Cerebellar nuclear complex (tissue), 1 donor: ENCODE measurements around the gene NDRG2.
A peak's percentile ranks its signal among the peaks of the same experiment; 100 is the strongest.
"Not testable (repeated sequence)": the region's sequence is repeated elsewhere in the genome, so short reads cannot be mapped to it uniquely, and the experiment has no call there.

ENCODE experiments used
- DNase-seq, 2 experiments: peaks; one replicate each; lab custom pipeline; 2025; lab: John Stamatoyannopoulos, UW

The NDRG2 gene

DNA sequence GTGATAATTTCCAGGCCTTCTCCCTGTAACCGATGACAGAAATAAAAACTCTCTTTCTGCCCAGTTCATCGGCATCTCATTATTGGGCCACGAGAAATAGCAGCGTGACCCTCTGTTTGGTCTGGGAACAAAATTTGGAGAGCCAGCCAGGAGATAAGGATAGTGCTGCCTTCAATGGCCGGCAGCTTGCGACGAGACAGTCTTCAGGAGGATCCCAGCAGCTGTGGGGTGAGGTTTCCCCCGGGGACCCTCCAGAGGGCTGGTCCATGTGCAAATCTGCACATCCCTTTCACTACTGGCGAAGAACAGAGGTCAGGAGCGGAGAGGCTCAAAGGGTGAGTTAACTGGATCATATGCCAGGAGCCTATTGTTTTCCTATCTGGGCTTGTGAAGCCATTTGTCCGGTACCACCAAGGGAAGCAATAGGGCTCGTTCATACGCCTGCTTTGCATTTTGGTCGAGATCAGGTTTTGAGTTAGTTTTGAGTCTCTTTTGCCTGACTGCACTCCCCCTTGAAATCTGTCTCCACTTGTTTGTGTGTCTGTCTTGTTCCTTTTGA lies 21.0 kb downstream of the NDRG2 start:
- no peak for DNase-seq

DNA sequence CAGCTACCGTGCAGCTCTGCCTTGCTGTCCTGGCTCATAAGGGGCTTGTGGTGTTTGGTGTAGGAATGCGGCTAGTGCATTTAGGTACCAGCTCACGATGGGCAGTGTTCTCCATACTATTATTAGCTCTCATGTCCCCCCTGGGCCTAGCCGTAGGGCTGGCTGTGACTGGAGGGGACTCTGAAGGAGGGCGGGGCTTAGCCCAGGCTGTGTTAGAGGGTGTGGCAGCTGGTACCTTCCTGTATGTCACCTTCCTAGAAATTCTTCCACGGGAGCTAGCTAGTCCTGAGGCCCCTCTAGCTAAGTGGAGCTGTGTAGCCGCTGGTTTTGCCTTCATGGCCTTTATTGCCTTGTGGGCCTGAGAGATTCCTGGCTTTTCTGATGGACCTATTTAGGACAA lies 23.6 kb downstream of the NDRG2 start:
- no peak for DNase-seq

DNA sequence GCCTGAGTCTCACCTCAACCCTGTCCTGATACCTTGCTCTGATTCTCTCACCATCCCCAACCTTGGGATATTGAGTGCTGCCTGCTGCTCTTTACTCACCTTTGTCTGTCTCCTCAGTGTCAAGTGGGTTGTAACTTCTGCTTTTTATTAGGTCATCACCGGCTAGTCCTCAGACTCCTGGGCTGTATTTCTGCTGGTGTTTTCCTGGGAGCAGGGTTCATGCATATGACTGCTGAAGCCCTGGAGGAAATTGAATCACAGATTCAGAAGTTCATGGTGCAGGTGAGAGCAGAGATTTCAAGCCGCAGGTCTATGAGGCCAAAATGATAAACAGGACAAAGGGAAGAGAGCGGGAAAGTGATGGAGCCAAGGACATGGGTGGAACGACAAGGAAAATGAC lies 25.3 kb downstream of the NDRG2 start:
- DNase-seq, result no peak

DNA sequence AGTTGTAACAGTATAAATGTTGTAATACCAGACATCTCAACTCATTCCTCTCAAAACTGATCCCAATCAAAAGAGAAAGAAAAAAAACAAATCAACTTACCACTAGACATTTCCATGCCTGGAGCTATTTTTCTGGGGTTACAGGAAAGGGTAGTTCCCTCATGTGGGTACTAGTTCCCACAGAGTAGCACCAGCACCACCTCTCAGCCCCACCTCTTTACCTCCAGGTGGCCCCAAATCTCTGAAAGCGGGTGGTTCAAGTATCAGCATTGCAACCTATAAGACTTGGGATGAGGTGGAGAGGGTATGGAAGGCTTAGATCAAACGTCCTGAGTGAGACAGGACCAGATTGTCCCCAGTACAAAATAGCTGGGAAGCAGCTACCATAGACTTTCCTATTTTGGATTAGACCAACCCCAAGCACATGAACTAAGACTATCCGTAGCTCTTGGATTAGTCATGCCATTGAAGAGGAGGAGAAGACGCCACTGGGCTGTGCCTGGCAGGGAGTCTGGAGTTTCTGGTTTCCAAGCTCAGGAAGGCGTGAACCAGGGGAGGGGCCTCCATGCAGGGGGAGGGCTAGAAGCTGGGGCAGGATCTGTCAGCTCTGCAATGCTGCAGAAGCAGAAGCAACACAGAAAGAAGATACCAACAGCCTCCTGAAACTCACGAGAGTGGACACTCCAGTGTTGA lies 26.0 kb downstream of the NDRG2 start, which contains the start of gene SLC39A2:
SLC39A2 (plus strand) TSS at position 620 of the 693 bp plus-strand sequence. CDS start 154 bp downstream, outside the sequence.
- no peak for DNase-seq

GRCh38 chr14:20998139-20998538 lies 26.7 kb downstream of the NDRG2 start:
- no peak for DNase-seq

DNA sequence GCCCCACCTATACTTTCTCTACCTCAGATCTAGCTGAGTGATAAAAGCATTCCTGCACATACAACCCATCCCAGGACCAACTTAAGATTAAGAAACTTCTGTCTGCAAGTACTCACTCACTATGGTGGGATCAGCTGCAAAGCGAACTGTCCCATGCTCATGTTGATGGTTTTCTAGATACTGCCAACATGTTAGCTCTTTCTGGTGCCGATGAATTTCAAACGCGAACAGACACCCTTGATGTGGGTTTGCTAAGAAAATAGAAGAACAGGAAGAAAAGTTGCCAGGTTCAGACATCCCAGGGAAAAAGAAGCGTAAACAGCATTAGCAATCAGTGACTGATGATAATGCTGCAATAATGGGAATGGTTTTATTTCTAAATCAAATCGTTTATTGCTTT lies 27.3 kb downstream of the NDRG2 start:
- no peak for DNase-seq

- DNase-seq, result no peak
Observed at GRCh38 chr14:20997115-20997514, 27.7 kb downstream of the NDRG2 start.

DNA sequence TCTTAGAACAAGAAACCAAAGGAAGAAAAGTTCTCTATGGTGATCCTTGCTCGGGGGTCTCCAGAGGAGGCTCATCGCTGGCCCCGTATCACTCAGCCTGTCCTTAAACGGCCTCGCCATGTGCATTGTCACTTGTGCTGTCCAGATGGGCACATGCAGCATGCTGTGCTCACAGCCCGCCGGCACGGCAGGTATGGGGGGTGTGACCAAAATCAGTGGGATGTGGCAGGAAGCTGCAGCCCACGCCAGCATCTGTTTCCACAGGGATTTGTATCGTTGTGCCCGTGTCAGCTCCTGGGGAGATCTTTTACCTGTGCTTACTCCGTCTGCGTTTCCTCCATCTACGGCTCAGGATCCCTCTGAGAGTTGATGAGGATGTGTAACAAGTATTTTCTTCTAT lies 28.3 kb downstream of the NDRG2 start:
- no peak for DNase-seq

DNA sequence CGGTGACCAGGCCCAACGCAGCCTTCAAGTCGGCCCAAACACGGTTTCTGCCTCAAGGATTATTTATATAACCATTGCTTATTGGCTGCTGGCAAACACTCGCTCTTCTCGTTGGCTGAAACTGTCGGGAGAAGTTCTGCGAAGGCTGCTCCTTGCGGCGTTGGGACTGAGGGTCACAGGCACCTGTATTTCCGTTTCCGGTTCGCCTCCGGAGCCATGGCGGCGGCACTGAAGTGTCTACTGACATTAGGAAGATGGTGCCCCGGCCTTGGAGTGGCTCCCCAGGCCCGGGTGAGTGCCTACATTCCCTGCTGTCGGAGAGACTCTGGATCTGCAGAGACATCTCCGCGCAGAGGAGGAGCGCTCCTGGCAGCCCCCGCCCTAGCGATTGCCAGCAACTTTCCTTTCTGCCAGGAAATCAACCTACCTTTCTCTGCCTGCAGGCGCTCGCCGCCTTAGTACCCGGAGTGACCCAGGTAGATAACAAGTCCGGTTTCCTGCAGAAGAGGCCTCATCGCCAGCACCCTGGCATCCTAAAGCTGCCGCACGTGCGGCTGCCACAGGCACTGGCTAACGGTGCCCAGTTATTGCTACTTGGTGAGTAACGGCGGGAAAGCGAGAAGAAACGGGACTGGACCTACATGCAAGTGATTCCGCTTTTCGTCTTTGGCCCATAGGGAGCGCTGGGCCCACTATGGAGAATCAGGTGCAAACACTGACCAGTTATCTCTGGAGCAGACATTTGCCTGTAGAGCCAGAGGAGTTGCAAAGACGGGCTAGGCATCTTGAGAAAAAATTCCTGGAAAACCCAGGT lies 34.9 kb downstream of the NDRG2 start, which contains the start of gene METTL17:
METTL17 (plus strand) TSS at position 194 of the 814 bp plus-strand sequence; CDS start at position 217, 23 bp downstream.
- DNase-seq, result peak; percentile 27 to 72

- no peak for DNase-seq
Observed at GRCh38 chr14:20989471-20989786, 35.4 kb downstream of the NDRG2 start.

GRCh38 chr14:20988717-20989470 lies 36.0 kb downstream of the NDRG2 start:
- no peak for DNase-seq

DNA sequence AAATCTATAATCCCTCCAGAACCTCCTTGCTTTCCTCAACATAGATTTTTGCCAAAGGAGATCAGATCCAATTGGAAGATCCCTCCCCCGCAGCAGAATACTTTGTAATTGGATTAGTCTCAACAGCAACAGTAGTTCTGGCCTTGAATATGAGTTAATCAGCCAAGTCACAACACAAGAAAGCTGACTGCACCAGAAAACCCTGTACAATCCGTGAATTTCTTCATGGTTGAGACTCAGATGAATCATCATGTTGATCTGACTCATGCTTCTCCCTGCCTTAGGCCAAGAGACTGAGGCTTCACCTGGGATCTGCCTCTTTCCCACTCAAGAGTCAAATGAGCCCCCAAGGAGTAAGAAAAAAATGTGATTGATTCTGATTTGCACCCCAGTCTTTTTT lies 38.0 kb downstream of the NDRG2 start:
- no peak for DNase-seq

GRCh38 chr14:20985650-20986049 lies 39.2 kb downstream of the NDRG2 start:
- not testable (repeated sequence) for DNase-seq

DNA sequence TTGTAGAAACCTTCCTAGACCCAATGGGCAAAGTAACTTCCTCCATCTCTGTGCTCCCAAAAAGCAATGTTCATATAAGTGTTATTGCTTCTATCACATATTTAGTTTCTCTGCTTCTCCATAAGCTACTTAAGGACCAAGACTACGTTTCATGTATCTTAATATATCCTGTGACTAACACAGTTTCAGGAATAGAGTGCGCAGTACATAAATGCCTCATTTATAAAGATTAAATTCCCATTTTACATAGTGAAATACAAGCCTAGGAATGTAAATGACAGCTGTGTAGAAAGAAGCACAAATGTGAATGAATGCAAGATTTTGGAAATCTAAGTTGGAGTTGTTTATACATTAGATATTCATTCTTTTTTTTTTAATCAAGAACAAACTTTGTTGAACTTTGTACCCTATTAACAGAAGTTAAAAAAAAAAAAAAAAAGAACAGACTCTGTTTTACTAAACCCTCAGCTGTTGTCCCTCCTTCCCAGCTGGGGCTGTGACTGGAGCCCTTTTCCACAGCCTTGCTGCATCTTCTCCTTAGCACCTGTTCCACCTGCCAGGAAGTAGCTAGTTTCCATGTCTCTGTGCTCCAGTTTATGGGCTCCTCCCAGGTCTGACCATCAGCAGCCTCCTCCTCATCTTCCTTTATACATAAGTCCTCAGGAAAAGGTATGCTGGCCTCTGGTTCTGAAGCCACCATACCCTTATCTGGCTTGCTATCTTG lies 42.1 kb downstream of the NDRG2 start:
- DNase-seq, result no peak

- no peak for DNase-seq
Observed at GRCh38 chr14:20980906-20981305, 44.0 kb downstream of the NDRG2 start.

- no peak for DNase-seq
Observed at GRCh38 chr14:20978687-20979086, 46.2 kb downstream of the NDRG2 start.

- DNase-seq, result no peak
Observed at GRCh38 chr14:20976291-20976690, 48.6 kb downstream of the NDRG2 start.

GRCh38 chr14:20973501-20973900 lies 51.4 kb downstream of the NDRG2 start:
- DNase-seq, result no peak

DNA sequence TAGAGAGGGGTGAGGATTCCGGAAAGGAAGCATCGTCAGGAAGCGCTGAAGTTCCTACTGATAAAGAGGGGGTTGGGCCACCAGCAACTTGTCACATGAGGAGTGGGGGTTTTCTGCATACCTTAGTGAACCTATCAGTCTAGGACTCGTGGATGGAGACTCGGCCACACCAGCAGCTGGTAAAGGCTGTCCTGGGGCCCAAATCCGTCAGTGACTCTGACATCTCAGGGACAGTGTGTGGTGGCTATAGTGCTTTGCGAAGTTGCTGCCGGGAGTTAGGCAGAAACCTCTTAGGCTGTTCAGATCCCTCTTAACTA lies 53.2 kb downstream of the NDRG2 start:
- DNase-seq, result no peak

DNA sequence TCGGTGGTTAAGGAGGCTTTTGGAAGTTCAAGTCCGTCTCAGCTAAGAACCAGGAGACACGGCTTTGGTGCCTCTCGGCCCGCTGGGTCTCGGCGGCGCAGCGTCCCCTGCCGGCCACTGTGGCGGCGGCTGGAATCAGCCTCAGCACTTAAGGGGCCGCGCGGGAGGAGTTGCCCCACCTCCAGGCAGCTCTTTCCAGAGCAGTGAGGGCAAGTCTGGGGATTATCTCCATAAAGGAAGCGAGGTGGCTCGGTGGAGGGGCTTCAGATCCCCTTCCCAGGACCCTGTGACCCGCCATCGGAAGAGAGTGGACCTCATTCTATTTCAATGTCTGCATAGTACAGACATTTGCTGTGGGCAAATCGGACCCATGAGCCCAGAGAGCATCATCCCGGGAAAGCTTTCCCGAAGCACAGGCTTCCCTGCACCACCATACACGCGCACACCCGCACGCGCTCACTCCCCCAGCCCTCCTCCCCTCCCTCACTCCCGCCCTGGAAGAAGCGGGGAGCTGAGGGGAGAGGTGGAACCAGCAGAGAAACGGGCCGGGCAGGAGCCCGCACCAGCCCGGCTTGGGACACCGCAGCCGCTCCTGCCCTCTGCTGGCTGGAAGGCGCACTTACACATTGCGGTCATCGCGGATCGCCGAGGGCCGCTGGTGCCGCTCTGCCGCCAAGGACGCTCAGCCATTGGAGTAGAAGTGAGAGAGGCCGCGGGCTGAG lies 53.7 kb downstream of the NDRG2 start:
- peak in 1 of 2 experiments; percentile 45 for DNase-seq

- DNase-seq, result no peak
Observed at GRCh38 chr14:20970647-20970982, 54.2 kb downstream of the NDRG2 start.
